ENCODE results near the gene MMS19.

DNA sequence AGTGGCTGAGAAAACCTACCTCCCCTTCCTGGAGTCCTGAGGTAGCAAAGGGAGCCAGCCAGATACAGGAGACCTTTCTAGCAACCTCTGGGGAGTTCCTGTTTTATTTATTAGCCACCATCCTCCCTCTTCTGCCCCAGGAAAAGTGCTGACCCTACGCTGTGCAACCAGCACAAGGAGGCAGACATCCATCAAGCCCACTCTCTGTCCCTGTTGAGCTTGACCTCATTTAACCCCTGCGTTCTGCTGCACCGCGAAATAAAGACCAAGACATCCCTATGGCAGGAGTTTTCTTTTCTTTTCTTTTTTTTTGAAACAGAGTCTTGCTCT lies 49.0 kb upstream of the MMS19 start:
- TF ChIP-seq, protein P1, sequence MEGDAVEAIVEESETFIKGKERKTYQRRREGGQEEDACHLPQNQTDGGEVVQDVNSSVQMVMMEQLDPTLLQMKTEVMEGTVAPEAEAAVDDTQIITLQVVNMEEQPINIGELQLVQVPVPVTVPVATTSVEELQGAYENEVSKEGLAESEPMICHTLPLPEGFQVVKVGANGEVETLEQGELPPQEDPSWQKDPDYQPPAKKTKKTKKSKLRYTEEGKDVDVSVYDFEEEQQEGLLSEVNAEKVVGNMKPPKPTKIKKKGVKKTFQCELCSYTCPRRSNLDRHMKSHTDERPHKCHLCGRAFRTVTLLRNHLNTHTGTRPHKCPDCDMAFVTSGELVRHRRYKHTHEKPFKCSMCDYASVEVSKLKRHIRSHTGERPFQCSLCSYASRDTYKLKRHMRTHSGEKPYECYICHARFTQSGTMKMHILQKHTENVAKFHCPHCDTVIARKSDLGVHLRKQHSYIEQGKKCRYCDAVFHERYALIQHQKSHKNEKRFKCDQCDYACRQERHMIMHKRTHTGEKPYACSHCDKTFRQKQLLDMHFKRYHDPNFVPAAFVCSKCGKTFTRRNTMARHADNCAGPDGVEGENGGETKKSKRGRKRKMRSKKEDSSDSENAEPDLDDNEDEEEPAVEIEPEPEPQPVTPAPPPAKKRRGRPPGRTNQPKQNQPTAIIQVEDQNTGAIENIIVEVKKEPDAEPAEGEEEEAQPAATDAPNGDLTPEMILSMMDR (conservative IDR thresholded peaks at IDR 0.05; ENCODE audit: low read depth, low read length), result no peak
- no peak for TF ChIP-seq EZH2 (IDR thresholded peaks at IDR 0.05; ENCODE audit: borderline replicate concordance, low read depth, low read length, poor library complexity, severe bottlenecking)

All from A673 (cell line).